NB4 (cell line): ENCODE results near the gene NHSL1.

Experiments
- DNase-seq: peaks from one replicate; pipeline ENCODE4 v3.0.0; 2010; ENCODE audit warnings: low read depth
- H3K4me3 ChIP-seq: one replicate; pipeline ENCODE4 v1.5.1; 2011; ENCODE audit warnings: mild to moderate bottlenecking, low read depth, low read length, moderate library complexity
- CTCF ChIP-seq: IDR thresholded peaks from one replicate; pipeline ENCODE4 v1.5.1; 2012; ENCODE audit warnings: low read depth, low read length
- MAX ChIP-seq: IDR thresholded peaks from 2 replicates; pipeline ENCODE4 v1.6.1; 2011; ENCODE audit warnings: low read depth, low read length
- MYC ChIP-seq: IDR thresholded peaks from 2 replicates; pipeline ENCODE4 v1.6.1; 2011; ENCODE audit warnings: low read depth, low read length
- POLR2A ChIP-seq: IDR thresholded peaks from 2 replicates; pipeline ENCODE4 v1.6.1; 2011; ENCODE audit warnings: mild to moderate bottlenecking; ENCODE audit not compliant: insufficient read length; ENCODE audit errors: extremely low read depth

The NHSL1 gene

GRCh38 chr6:138402838-138403187 lies 96.5 kb downstream of the NHSL1 start:
- DNase-seq = peak; percentile 29
- H3K4me3 ChIP-seq = no peak overlapping the region
- no peak for TF ChIP-seq POLR2A
- no peak for TF ChIP-seq MAX
- no peak for TF ChIP-seq CTCF
- TF ChIP-seq MYC = no peak

GRCh38 chr6:138401960-138402837 lies 97.1 kb downstream of the NHSL1 start:
- no peak overlapping the region for H3K4me3 ChIP-seq
- DNase-seq = no peak
- TF ChIP-seq MAX (no peak), POLR2A (no peak), MYC (no peak), CTCF (no peak)

- DNase-seq = no peak
- H3K4me3 ChIP-seq = no peak overlapping the region
- TF ChIP-seq POLR2A = no peak
These were observed 99.0 kb downstream of the NHSL1 start for GRCh38 chr6:138400326-138400725.

GRCh38 chr6:138397128-138398122 lies 101.9 kb downstream of the NHSL1 start:
- no peak for DNase-seq
- H3K4me3 ChIP-seq = no peak overlapping the region
- TF ChIP-seq CTCF (no peak), MYC (no peak), POLR2A (no peak), MAX (no peak)

GRCh38 chr6:138396709-138397108 lies 102.6 kb downstream of the NHSL1 start:
- no peak overlapping the region for H3K4me3 ChIP-seq
- TF ChIP-seq MYC = no peak
- no peak for TF ChIP-seq CTCF
- TF ChIP-seq MAX = no peak
- TF ChIP-seq POLR2A = no peak
- no peak for DNase-seq
